RKO (cell line): ENCODE data around the gene POLR3F.
"Not testable (repeated sequence)": the region's sequence is repeated elsewhere in the genome, so short reads cannot be mapped to it uniquely, and the experiment has no call there.

Experiments used
- DNase-seq: peaks from one replicate; pipeline ENCODE4 v3.0.0-alpha.2; 2016; ENCODE audit warnings: low spot score

Gene POLR3F, protein sequence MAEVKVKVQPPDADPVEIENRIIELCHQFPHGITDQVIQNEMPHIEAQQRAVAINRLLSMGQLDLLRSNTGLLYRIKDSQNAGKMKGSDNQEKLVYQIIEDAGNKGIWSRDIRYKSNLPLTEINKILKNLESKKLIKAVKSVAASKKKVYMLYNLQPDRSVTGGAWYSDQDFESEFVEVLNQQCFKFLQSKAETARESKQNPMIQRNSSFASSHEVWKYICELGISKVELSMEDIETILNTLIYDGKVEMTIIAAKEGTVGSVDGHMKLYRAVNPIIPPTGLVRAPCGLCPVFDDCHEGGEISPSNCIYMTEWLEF

GRCh38 chr20:18466894-18467730, at the start of gene POLR3F, which contains the start of gene DZANK1:
TSS of gene POLR3F (plus strand) at chr20:18467390. CDS start at chr20:18467507, 117 bp downstream.
TSS of gene DZANK1 (minus strand) at chr20:18467030. CDS start at chr20:18465358, 1,672 bp downstream.
- DNase-seq: peak; percentile 98

DNA sequence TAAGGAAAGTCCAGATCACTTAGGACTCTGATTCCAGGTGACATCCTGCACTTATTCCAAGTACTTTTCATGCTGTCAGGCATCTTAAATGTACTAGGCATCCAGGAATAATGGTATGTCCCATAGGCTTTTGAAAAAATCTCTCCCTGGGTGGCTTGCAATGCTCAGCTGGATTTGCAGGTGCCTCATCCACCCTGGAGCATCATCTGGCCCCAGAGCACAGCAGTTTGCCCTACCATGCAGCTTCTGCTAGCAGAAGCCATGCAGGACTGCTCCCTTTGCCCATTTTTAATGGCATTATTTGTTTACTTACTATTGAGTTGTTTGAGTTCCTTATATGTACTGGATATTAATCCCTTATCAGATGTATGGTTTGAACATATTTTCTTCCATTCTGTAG, 45.6 kb upstream of the POLR3F start:
- no peak for DNase-seq

GRCh38 chr20:18427214-18427613, 40.0 kb upstream of the POLR3F start:
- DNase-seq: no peak

GRCh38 chr20:18428490-18429173, 38.6 kb upstream of the POLR3F start:
- no peak for DNase-seq

- DNase-seq: no peak
Measured at GRCh38 chr20:18430172-18430826, 36.9 kb upstream of the POLR3F start.

DNA sequence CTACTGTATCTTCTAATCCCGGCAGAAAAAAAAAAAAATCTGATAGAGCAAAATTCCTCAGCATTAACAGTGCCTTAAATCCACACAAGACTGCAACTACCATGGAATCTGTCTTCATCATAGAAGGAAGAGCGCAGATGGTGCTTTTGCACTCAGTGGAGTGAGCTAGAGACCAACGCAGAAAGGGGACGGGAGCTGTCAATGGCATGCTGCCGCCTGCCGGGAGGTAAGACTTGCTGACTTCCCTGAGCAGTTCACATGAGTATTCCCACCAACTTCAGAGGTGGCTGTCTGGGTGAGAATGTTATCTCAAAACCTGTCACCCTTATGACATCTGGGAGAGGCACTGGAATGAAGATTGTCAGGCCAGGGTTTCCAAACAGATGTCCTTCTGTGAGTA, 36.0 kb upstream of the POLR3F start:
- DNase-seq: no peak

- no peak for DNase-seq
Measured at GRCh38 chr20:18436847-18437246, 30.3 kb upstream of the POLR3F start.

GRCh38 chr20:18440403-18440802, 26.8 kb upstream of the POLR3F start:
- no peak for DNase-seq

DNA sequence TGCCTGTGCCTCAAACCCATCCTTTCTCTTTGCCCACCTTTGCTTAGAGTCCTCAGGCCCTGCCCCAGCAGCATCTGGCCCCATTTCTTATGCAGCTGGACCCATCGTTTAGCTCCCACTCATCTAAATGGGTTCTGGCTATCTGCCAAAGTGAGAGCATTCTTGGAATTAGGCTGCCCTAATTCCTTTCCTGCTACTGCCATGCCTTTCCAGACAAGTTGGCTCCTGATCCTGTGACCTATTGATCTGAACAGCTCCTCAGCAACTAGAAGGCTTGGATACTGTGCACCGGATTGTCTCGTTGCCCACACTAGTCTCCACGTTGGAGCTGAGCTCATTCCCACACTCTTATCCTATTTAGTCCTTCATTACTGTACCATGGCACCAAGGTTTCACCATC, 23.3 kb upstream of the POLR3F start:
- no peak for DNase-seq

- DNase-seq: no peak
Measured at GRCh38 chr20:18456600-18456999, 10.6 kb upstream of the POLR3F start.

DNA sequence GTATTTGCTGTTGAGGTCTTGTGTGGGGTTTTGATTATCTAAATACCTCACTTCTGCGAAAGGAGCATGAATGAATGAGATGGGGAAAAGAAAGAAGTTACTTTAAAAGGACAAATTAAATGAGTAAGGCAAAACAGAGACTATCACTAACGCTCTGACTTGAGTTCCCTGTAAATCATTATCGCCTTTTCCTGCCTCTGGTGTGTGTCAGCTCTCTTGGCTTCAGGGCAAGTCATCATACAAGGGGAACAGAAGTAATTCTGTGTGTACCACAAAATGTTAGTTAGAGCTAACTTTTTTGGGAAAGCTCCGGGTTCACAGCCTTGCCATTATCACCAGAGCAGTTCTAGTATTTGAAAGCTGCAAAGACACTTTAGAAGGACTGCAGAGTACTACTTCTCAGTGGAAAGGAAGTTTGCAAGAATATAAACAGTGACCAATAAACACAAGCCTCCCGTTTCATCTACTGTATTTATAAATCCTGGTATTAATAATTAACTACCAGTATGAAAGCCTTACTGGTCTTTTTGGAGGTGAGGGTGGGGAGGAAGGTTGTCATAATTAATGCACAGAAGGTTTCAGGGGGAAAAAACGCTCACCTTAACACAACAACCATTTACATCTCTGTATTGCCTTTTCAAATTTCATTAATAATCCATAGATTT, 1.5 kb upstream of the POLR3F start:
- DNase-seq: peak; percentile 26

- no peak for DNase-seq
Measured at GRCh38 chr20:18466574-18466893, 656 bp upstream of the POLR3F start.

- DNase-seq: no peak
Measured at GRCh38 chr20:18477218-18477617, 10.0 kb downstream of the POLR3F start.

GRCh38 chr20:18477821-18478220, 10.6 kb downstream of the POLR3F start:
- no peak for DNase-seq

DNA sequence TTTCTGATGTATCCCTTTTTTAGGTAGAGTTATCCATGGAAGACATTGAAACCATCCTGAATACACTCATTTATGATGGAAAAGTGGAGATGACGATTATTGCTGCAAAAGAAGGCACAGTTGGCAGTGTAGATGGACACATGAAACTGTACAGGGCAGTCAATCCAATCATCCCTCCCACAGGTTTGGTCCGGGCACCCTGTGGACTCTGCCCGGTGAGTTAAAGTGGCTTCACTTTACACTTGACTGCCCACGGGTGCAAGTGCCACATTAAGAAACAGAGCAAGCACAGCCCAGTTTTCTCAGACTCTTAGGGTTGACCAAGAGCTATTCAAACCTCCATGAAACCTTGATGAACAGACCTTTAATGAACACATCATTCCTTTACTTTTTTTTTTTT, 14.4 kb downstream of the POLR3F start:
- no peak for DNase-seq

GRCh38 chr20:18488301-18488700, 21.1 kb downstream of the POLR3F start:
- DNase-seq: no peak

- DNase-seq: peak; percentile 60
Measured at GRCh38 chr20:18496042-18496441, 28.9 kb downstream of the POLR3F start.

DNA sequence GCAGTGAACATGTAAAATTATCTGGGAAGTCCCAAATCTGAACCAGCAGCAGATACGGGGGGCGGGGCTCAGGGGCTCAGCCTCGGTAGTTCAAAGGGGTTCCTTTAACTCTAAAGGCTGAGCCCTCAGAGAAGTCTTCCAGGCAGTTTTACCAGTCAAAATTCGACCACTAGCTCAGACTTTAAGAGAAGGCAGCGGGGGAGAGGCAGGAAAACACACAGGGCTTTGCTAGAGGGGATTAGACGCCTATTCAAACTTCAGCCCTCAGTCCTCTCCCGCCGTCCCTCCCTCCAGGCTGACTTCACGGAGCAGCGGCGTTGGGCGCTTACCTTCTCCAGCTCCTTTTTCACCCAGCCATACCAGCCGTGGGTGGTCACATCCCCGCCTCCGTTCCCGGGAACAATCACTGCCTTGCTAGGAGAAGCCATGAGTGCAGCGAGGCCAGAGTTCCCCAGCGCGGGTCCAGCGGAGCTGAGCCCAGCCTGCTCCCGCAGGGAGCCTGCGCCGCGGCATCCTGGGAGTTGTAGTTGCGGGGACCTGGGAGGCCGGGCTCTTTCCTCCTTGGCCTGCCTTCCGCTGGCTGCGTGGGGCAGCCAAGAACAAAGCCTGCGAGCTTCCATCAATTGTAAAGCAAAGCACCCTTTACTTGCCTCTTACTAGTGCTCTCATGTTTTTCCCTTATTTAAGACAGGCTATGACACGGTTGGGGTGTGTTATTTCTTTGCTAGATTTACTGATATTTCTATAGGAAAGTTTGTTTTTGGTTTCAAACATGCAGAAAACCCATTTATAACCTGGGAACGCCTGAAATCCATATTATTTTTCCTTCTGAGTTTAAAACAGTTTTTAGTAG, 29.8 kb downstream of the POLR3F start, which contains the start of gene RBBP9:
RBBP9 (minus strand) TSS at position 486 of the 853 bp plus-strand sequence; CDS start at position 428, 58 bp downstream.
- DNase-seq: peak; percentile 92

DNA sequence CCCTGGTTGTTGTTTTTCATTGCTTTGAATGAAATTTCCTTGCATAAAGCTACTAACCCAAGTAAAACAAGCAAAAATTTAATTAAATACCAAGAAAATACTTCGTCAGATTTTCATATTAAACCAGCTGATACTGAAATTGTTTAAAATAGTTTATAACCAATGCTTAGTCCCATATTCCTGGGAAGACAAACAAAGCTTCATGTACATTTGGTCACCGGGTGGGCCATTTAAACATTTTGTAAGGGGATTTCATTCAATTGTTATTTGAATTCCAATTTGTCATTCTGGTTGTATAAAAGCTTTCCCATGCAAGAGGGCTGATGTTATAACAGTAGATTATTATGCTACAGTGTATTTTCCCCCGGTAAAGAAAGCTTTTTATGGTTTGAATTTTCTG, 30.4 kb downstream of the POLR3F start:
- no peak for DNase-seq

- DNase-seq: not testable (repeated sequence)
Measured at GRCh38 chr20:18501672-18502071, 34.5 kb downstream of the POLR3F start.
